ENCODE results near the gene KPNA6.
"Not testable (repeated sequence)": the region's sequence is repeated elsewhere in the genome, so short reads cannot be mapped to it uniquely, and the experiment has no call there.

KPNA6 gene

DNA sequence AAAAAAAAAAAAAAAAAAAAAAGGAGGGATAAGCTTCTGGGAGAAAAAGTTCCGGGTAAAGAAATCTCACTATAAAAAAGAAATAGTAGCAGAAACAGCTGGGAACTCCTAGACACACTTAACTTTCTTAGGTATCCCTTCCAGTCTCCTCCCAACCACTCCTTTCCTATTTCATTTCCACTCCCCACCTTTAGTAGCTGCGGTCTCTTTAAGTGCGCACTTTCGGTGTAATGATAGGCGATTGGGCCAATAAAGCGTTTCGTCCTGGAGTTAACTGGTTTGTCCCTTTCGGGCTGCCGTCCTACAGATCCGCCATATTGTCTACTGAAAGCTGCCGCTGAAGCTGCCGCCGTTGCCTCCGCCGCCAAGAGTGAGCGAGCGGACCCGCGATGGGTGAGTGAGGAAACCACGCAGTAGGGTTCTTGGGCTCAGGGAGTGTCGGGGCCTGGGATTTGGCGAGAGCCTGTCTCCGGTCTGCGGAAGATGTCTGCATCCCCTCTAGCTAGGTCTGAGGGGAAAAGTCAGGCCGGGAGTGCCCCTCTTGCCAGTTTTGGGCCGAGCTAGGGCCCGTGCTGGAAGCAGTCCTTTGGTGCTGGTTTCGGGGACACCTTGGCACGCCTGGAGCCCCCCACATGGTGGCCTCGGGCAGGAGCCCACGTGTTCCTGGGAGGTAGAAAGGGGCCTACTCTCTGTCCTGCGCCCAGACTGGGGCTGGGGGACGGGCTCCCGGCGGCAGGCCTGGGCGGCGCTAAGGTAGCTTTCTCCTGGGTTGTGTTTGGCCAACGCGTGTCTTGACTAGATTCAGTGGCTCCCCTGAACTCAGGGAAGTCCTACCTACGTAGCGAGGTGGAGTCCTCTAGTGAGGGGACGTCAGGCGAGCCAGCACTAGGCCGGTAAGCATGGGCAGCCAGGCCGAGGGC is at the start of gene KPNA6:
Gene KPNA6, plus strand, starts transcription at position 315 of the 920 bp plus-strand sequence. Its CDS starts 75 bp downstream, at position 390.
- peak; percentile 88 for DNase-seq

DNA sequence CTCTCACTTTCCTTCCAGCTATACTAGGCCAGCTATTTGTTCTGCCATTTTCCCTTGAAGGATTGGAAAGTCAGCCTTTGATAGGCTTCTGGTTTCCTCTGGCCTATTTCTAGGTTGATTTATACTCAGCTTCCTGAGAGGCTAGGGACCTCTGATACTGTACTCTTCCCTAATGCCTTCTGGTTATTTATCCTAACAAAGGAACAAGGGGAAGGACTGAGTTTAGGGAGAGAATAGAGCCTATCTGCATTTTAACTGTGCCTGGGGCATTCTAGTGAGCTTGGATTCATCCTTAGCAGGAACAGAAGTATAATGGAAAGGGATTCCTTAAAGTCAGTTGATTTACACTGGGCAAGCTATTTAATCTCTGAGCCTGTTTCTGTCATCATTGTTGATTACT is 46.9 kb upstream of the KPNA6 start:
- DNase-seq, result no peak

GRCh38 chr1:32062867-32063230 is 45.0 kb upstream of the KPNA6 start:
- DNase-seq, result no peak

DNA sequence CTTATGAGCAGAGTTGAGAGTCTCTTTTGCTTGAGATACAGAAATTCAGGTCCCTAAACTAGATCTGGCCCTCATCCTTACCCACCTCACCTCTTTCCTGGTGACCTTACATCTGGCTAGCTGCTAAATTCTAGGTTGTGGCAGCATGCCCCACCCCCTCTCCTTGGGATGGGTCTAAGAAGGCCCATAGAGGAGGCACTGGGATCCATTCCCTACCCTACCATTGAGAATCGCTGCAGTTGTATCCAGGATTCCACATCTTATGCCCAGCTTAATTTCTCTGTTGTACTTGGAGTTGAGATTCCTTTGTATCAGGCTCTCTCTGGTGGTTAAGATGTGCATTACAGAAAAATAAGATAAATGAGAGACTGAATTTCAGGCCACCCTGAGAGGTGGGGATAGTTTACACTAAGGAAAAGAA is 44.6 kb upstream of the KPNA6 start:
- DNase-seq, result peak; percentile 13

DNA sequence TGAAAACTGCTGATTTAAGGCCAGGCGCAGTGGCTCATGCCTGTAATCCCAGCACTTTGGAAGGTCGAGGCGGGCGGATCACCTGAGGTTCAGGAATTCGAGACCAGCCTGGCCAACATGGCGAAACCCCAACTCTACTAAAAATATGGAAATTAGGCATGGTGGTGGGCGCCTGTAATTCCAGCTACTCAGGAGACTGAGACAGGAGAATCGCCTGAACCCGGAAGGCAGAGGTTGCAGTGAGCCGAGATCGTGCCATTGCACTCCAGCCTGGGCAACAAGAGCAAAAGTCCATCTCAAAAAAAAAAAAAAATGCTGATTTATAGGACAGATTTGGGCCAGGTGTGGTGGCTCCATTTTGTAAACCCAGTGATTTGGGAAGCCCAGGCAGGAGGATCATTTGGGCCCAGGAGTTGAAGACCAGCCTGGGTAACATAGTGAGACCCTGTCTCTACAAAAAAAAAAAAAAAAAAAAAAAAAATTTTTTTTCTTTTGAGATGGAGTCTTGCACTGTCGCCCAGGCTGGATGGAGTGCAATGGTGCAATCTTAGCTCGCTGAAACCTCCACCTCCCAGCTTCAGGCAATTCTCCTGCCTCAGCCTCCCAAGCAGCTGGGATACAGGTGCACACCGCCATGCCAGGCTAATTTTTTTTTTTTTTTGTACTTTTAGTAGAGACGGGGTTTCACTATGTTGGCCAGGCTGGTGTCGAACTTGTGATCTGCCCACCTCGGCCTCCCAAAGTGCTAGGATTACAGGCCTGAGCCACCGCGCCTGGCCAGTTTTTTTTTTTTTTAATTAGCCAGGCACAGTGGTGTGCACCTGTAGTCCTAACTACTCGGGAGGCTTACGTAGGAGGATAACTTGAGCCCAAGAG is 42.0 kb upstream of the KPNA6 start:
- DNase-seq, result not testable (repeated sequence)

DNA sequence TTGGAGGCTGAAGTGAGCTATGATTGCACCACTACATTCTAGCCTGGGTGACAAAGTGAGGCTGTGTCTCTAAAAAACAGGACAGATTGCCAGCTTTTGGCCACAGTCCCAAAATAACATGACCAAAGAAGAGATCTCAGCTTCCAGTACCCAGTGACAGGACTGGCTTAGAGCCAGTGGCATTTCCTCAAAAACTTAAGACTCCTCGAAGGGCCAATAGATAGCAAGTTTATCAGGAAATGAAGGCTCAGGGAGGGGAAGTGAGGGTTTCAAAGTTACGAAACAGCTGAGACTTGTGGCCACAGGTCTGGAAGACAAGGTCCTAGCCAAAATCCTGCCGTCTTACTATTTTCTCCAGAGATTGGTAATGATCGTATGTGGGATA is 41.4 kb upstream of the KPNA6 start:
- DNase-seq, result peak; percentile 49

DNA sequence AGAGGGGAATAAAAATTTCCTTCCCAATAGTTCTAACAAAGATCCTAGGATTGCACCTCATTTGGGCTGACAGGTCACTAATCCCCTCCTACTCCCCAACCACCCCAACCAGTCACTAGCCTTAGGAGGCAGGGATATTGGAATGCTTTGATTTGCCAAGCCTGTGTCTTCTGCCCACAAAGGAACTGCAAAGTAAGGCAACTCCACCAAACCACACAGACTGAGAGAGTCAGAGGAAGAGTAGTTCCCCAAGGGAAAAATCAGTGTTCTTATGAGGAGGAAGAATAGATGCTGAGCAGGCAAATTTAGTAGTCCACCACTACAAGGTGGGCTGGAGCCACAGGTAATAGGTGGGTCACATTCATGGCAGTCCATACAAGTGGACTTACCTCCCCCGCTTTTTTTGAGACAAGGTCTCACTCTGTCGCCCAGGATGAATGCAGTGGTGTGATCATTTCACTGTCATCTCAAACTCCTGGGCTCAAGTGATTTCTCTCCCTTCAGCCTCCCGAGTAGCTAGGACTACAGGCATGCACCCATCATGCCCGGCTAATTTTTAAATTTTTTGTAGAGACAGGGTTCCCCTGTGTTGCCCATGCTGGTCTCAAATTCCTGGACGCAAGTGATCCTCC is 38.8 kb upstream of the KPNA6 start:
- DNase-seq, result no peak

- DNase-seq, result no peak
Measured at GRCh38 chr1:32071758-32072621, 35.9 kb upstream of the KPNA6 start.

DNA sequence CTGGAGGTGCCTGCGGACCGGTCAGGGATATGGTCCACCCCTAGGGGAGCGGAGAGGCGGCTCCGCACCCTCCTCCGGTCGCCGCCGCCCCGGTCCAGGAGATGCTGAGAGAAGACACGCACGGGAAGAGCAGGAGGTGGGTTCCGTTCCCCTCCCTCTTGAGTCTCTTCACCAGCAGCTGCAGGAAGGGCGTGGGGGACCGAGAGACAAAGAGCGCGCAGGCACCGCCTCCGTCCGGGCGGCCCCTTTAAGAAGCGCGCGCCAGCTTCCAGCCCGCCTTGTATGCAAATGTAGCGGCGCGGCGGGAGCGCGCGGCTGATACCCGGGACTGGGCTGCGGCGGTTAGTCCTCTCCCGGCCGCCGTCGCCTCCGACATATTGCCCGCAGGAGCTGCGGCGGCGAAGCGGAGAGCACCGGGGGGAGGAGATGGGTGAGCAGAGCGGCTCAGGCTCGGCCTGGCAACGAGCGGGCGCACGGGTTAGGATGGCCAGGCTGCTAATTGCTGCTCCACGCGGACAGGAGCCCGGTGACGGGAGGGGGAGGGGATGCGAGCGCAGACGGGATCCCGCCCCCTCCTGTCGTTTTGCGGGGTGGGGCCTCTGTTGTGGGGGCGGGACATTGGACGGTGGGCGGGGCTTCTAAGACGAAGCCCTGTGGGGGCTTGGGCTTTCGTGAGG is 35.1 kb upstream of the KPNA6 start, which contains the start of gene TMEM39B:
Gene TMEM39B, plus strand, starts transcription at position 318 of the 677 bp plus-strand sequence. Its CDS starts 109 bp downstream, at position 427.
- peak; percentile 91 for DNase-seq

DNA sequence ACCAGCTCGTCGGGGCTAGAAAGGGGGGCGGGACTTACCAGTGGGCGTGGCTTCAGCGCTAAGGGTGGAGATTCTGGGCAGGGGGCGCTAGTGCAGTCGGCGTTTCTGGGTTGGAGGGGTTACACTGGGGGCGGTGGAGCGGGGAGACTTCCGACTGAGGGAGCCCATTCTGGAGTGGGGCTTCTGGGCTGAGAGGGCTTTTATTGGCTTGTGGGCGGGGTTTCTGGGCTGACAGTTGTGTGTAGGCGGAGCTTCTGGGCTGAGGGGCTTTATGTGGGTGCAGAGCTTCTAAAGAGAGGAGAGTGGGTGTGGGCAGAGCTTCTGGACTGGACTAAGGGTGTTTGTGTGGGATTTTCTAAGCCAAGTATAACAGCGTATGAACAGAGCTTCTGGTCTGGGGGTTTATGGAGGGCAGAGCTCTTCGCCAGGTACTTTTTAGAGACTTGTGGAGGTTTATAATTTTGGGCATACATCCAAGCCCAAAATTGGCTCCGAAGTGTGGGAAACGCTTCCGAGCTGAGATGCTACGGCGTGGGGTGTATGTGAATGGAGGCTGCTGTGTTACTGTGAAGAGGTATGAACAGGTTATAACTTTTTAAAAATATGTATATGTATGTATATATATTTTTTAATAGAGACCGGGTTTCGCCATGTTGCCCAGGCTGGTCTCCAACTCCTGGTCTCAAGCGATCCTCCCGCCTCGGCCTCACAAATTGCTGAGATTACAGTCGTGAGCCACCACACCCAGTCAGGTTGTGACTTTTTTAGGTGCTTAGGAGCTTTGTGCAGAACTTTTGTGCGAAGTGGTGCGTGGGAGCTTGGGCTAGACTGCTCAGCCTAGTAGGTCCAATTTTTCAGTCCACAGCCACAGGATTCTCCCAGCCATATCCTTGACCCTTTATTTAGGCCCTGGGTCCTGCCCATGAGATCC is 34.3 kb upstream of the KPNA6 start:
- peak; percentile 77 for DNase-seq

GRCh38 chr1:32074841-32075240 is 33.0 kb upstream of the KPNA6 start:
- DNase-seq, result no peak

GRCh38 chr1:32077451-32077850 is 30.4 kb upstream of the KPNA6 start:
- DNase-seq, result no peak

- no peak for DNase-seq
Measured at GRCh38 chr1:32082022-32082421, 25.8 kb upstream of the KPNA6 start.

- DNase-seq, result not testable (repeated sequence)
Measured at GRCh38 chr1:32086381-32086780, 21.5 kb upstream of the KPNA6 start.

GRCh38 chr1:32091176-32091575 is 16.7 kb upstream of the KPNA6 start:
- DNase-seq, result no peak

DNA sequence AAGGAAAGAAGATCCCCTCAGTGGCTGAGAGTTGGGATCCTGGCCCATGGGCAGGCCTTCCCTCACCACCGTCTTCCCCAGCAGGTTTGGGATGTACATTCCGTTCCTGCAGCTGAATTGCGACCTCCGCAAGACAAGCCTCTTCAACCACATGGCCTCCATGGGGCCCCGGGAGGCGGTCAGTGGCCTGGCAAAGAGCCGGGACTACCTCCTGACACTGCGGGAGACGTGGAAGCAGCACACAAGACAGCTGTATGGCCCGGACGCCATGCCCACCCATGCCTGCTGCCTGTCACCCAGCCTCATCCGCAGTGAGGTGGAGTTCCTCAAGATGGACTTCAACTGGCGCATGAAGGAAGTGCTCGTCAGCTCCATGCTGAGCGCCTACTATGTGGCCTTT is 16.3 kb upstream of the KPNA6 start:
- no peak for DNase-seq

DNA sequence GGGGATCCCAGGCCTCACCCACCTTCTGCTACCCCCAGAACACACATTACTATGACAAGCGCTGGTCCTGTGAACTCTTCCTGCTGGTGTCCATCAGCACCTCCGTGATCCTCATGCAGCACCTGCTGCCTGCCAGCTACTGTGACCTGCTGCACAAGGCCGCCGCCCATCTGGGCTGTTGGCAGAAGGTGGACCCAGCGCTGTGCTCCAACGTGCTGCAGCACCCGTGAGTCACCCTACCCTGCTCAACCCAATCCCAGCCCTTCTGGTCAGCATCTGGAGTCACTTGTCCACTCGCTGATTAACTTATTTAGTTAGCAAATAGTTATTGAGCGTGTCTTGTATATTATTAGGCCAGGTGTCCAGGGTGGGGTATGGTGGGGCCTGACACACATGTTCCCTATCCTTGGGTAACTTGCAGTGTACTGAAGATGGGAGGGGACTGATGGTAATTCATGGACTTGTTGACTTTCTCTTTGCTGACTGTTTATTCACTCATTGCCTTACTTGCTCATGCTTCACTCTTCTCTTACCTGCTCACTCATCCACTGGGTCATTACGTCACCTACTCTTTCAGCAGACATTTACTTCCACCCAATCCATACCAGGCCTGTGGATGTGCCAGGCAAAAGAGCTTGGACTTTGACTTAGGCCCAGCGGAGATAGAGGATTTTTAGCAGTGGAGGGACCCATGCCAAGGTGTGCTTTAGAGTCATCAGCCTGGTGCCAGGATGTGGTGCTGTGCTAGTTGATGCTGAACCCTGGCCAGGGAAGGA is 12.9 kb upstream of the KPNA6 start:
- DNase-seq, result no peak

DNA sequence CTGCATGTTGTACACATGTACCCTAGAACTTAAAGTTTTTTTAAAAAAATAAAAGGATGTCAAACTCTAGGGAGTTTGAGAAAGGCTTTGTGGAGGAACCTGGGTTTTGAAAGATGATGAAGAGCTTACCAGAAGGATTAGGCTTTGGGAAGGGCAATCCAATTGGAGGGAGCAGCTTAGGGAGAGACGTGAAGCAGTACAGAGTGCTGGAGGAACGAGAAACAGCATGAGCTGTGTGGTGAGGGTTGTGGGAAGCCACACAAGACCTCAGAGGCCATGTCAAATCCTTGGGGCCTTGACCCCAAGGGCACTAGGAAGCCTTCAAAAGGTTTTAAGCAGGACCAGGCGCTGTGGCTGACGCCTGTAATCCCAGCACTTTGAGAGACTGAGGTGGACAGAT is 8.4 kb upstream of the KPNA6 start:
- DNase-seq, result no peak

DNA sequence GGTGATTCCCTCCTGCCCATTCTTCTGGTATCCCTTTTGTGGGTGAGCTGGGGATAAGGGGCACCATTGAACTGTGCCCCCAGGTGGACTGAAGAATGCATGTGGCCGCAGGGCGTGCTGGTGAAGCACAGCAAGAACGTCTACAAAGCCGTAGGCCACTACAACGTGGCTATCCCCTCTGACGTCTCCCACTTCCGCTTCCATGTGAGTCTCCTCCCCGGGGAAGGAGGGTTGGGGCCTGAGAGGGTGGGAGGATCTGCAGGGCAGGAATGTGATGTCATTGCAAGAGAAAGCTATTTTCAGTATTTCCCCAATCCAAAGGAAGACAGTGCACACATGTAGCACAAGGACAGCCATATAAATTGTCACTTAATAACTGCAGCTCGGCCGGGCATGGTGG is 7.5 kb upstream of the KPNA6 start:
- no peak for DNase-seq
